GM12892 (cell line): Measurements from ENCODE around the gene SLC39A3.

ENCODE experiments used
- POLR2A ChIP-seq: IDR thresholded peaks from 2 replicates; pipeline ENCODE4 v1.6.1; 2011; ENCODE audit warnings: low read depth, low read length, control low read depth
- POLR2AphosphoS5 ChIP-seq: IDR thresholded peaks from 2 replicates; pipeline ENCODE4 v1.6.1; 2011; ENCODE audit warnings: low read depth, low read length, control low read depth
- TAF1 ChIP-seq: IDR thresholded peaks from 2 replicates; pipeline ENCODE4 v1.6.1; 2011; ENCODE audit warnings: low read depth, mild to moderate bottlenecking, control low read depth, low read length, borderline replicate concordance

- TF ChIP-seq TAF1 (no peak), POLR2AphosphoS5 (no peak), POLR2A (no peak)
These were observed 35.2 kb upstream of the SLC39A3 start for GRCh38 chr19:2774953-2775555.
